ENCODE results near the gene KCNK2. TPM values are rescaled to one million over a fixed set of nuclear protein-coding genes. Genes with fewer than 3 reads are reported as not detected.

KCNK2 gene
- total RNA-seq, 1 experiment from 2014 or later = 0.18 TPM

- CTCF ChIA-PET = no interaction called here
- POLR2A ChIA-PET = no interaction called here
Measured at GRCh38 chr1:215241451-215241850, 158.9 kb downstream of the KCNK2 start.

GRCh38 chr1:215243345-215244054, 161.0 kb downstream of the KCNK2 start:
- TF ChIP-seq CTCF (IDR thresholded peaks at IDR 0.05; ENCODE audit: insufficient read depth in 1 of 2, low read depth in 1 of 2, low read length in 1 of 2, severe bottlenecking in 1 of 2, unreplicated experiment in 1 of 2) = no peak
- Histone ChIP-seq H3K4me1 (no peaks in the 10 kb centered on the region), H3K36me3 (ENCODE audit: control insufficient read depth, insufficient read depth, low read length) (no peaks in the 10 kb centered on the region), H3K27me3 (replicated peaks; ENCODE audit: control insufficient read depth, insufficient read depth, low read length) (no peaks in the 10 kb centered on the region), H3K9me3 (no peaks in the 10 kb centered on the region), H3K4me3 (ENCODE audit: low read depth, low read length) (no peak overlapping the region)
- Mint-ChIP-seq H3K9me3 (ENCODE audit: unreplicated experiment) (no peaks in the 10 kb centered on the region), H3K27me3 (ENCODE audit: insufficient read depth, unreplicated experiment) (peaks cover 11% of the 10 kb centered on the region), H3K4me1 (ENCODE audit: low read depth, unreplicated experiment) (no peaks in the 10 kb centered on the region), H3K27ac (ENCODE audit: unreplicated experiment) (no peak overlapping the region), H3K36me3 (ENCODE audit: insufficient read depth, unreplicated experiment) (no peaks in the 10 kb centered on the region), H3K4me3 (ENCODE audit: unreplicated experiment) (no peak overlapping the region)
- ChIA-PET POLR2A (no interaction called here), CTCF (no interaction called here)
- intact Hi-C loops (cut with micrococcal nuclease; ENCODE audit: unreplicated experiment) = no loop called here
- DNase-seq = no peak
- no TSS peak for BruUV-seq (replicated peaks)

More at GRCh38 chr1:215241451-215241850, 158.9 kb downstream of the KCNK2 start:
- no peaks in the 10 kb centered on the region for H3K4me1 Mint-ChIP-seq (ENCODE audit: low read depth, unreplicated experiment)
- no peaks in the 10 kb centered on the region for H3K4me1 ChIP-seq
- H3K9me3 ChIP-seq = no peaks in the 10 kb centered on the region
- TF ChIP-seq CTCF (IDR thresholded peaks at IDR 0.05; ENCODE audit: insufficient read depth in 1 of 2, low read depth in 1 of 2, low read length in 1 of 2, severe bottlenecking in 1 of 2, unreplicated experiment in 1 of 2) = no peak
- H3K27me3 ChIP-seq (replicated peaks; ENCODE audit: control insufficient read depth, insufficient read depth, low read length) = no peaks in the 10 kb centered on the region
- H3K36me3 Mint-ChIP-seq (ENCODE audit: insufficient read depth, unreplicated experiment) = no peaks in the 10 kb centered on the region
- no peaks in the 10 kb centered on the region for H3K36me3 ChIP-seq (ENCODE audit: control insufficient read depth, insufficient read depth, low read length)
- no peak overlapping the region for H3K4me3 Mint-ChIP-seq (ENCODE audit: unreplicated experiment)
- BruUV-seq (replicated peaks) = no TSS peak
- peaks cover 11% of the 10 kb centered on the region for H3K27me3 Mint-ChIP-seq (ENCODE audit: insufficient read depth, unreplicated experiment)
- intact Hi-C loops (cut with micrococcal nuclease; ENCODE audit: unreplicated experiment) = no loop called here
- DNase-seq = no peak
- H3K9me3 Mint-ChIP-seq (ENCODE audit: unreplicated experiment) = no peaks in the 10 kb centered on the region
- no peak overlapping the region for H3K4me3 ChIP-seq (ENCODE audit: low read depth, low read length)
- no peak overlapping the region for H3K27ac Mint-ChIP-seq (ENCODE audit: unreplicated experiment)

- ChIA-PET CTCF (no interaction called here), POLR2A (no interaction called here)
- no peak for DNase-seq
- Mint-ChIP-seq H3K36me3 (ENCODE audit: insufficient read depth, unreplicated experiment) (no peaks in the 10 kb centered on the region), H3K4me3 (ENCODE audit: unreplicated experiment) (no peak overlapping the region), H3K4me1 (ENCODE audit: low read depth, unreplicated experiment) (no peaks in the 10 kb centered on the region), H3K9me3 (ENCODE audit: unreplicated experiment) (no peaks in the 10 kb centered on the region), H3K27ac (ENCODE audit: unreplicated experiment) (no peak overlapping the region), H3K27me3 (ENCODE audit: insufficient read depth, unreplicated experiment) (peaks cover 6% of the 10 kb centered on the region)
- Histone ChIP-seq H3K4me3 (ENCODE audit: low read depth, low read length) (no peak overlapping the region), H3K36me3 (ENCODE audit: control insufficient read depth, insufficient read depth, low read length) (no peaks in the 10 kb centered on the region), H3K27me3 (replicated peaks; ENCODE audit: control insufficient read depth, insufficient read depth, low read length) (no peaks in the 10 kb centered on the region), H3K4me1 (no peaks in the 10 kb centered on the region), H3K9me3 (no peaks in the 10 kb centered on the region)
- no TSS peak for BruUV-seq (replicated peaks)
- intact Hi-C loops (cut with micrococcal nuclease; ENCODE audit: unreplicated experiment) = no loop called here
- no peak for TF ChIP-seq CTCF (IDR thresholded peaks at IDR 0.05; ENCODE audit: insufficient read depth in 1 of 2, low read depth in 1 of 2, low read length in 1 of 2, severe bottlenecking in 1 of 2, unreplicated experiment in 1 of 2)
Measured at GRCh38 chr1:215250913-215251312, 168.4 kb downstream of the KCNK2 start.
